Natural killer cell (primary cell): ENCODE data around the gene ROBO4. TPM values are rescaled to one million over a fixed set of nuclear protein-coding genes. Genes with fewer than 3 reads are reported as not detected.

Source experiments
- ATAC-seq, 3 donors: fragments of 150-1000 bp in 2 of 3; fragments of 200-7000 bp in 1 of 3; cut with Tn5 transposase; 1 replicate in 1 of 3; 2 replicates in 2 of 3; pipeline ENCODE4 v1.10.0; 2021; ENCODE audit warnings: mild to moderate bottlenecking in 2 of 3, moderate library complexity in 2 of 3
- DNase-seq, 2 donors: peaks; one replicate each; pipeline versions ENCODE4 v3.0.0 to v3.0.0-alpha.2; 2013 to 2021; ENCODE audit warnings: mixed read lengths in 1 of 2
- H3K27ac ChIP-seq: one replicate; pipeline ENCODE4 v1.5.1; 2013; ENCODE audit warnings: mild to moderate bottlenecking, low read length
- H3K27me3 ChIP-seq: one replicate; pipeline ENCODE4 v1.6.1; 2013; ENCODE audit warnings: low read length; ENCODE audit not compliant: control insufficient read depth, insufficient read depth
- H3K36me3 ChIP-seq: one replicate; pipeline ENCODE4 v1.6.1; 2013; ENCODE audit warnings: low read length; ENCODE audit not compliant: control insufficient read depth, insufficient read depth
- H3K4me1 ChIP-seq: one replicate; pipeline ENCODE4 v1.6.1; 2013; ENCODE audit warnings: low read length; ENCODE audit not compliant: control insufficient read depth, insufficient read depth
- H3K4me3 ChIP-seq: one replicate; pipeline ENCODE4 v1.5.1; 2013; ENCODE audit warnings: low read length
- H3K9me3 ChIP-seq: one replicate; pipeline ENCODE4 v1.6.1; 2013; ENCODE audit warnings: low read length; ENCODE audit not compliant: control insufficient read depth, insufficient read depth
- H3K27ac Mint-ChIP-seq, 2 donors: one replicate each; pipeline ENCODE4 v1.8.0; 2022; ENCODE audit warnings: mild to moderate bottlenecking in 2 of 2, mixed read lengths in 2 of 2, moderate library complexity in 1 of 2
- H3K27me3 Mint-ChIP-seq, 2 donors: one replicate each; pipeline ENCODE4 v1.8.0; 2022; ENCODE audit warnings: low read depth in 2 of 2, mixed read lengths in 2 of 2
- H3K36me3 Mint-ChIP-seq: one replicate; pipeline ENCODE4 v1.8.0; 2022; ENCODE audit warnings: mixed read lengths
- H3K4me1 Mint-ChIP-seq, 2 donors: one replicate each; pipeline ENCODE4 v1.8.0; 2022; ENCODE audit warnings: mixed read lengths in 2 of 2
- H3K4me3 Mint-ChIP-seq: one replicate; pipeline ENCODE4 v1.8.0; 2022; ENCODE audit warnings: mild to moderate bottlenecking, moderate library complexity, mixed read lengths
- H3K9me3 Mint-ChIP-seq, 2 donors: one replicate each; pipeline ENCODE4 v1.8.0; 2022; ENCODE audit warnings: mixed read lengths in 2 of 2
- WGBS: methylation state at CpG from one replicate; pipeline ENCODE4 v1.1.7; 2013; ENCODE audit warnings: missing lambda C conversion rate; ENCODE audit not compliant: insufficient coverage; 5-methylcytosine and 5-hydroxymethylcytosine counted together
- intact Hi-C: fragments of 100-400 bp; cut with micrococcal nuclease; formaldehyde crosslinking; loops from one replicate; pipeline ENCODE4 v1.14.2; 2022
- total RNA-seq, 4 donors: library from RNA; stranded (reverse); fragments of 120-200 nt in 1 of 4; gene quantifications; one replicate each; pipeline versions ENCODE4 v1.2.3 to v1.2.4, GENCODE V29; 2013 to 2022
- TF ChIP-seq, protein P1 (sequence below): fragments of 200-600 bp; IDR thresholded peaks from one replicate; pipeline ENCODE4 v1.8.0; 2022; ENCODE audit warnings: antibody characterized with exemption

The ROBO4 gene
- total RNA-seq, 3 donors from 2014 or later (not counting 1 experiment from before 2014, with no cell fraction given): not detected

DNA sequence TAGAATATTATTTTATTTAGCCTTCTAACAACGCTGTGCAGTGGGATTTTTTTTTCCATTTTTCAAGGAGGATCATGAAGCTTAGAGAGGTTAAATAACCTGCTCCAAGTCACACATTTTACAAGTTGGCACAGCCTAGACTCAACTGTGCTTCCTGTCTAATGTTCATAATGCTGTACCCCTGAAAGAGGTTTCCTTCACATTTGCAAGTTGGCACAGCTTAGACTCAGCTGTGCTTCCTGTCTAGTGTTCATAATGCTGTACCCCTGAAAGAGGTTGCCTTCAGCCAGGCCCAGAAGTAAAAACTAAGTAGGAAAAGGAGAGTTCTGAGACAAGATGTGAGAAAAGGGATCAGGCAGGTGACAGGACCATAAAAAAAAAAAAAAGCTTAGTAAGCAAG is 46.1 kb upstream of the ROBO4 start:
- no peak overlapping the region for H3K27ac ChIP-seq
- no peak for ATAC-seq
- H3K4me1 Mint-ChIP-seq: peaks cover 8 to 12% of the 10 kb centered on the region in 2 donors
- peak overlapping the region; percentile 17 to 77 for H3K27ac Mint-ChIP-seq
- no peaks in the 10 kb centered on the region for H3K27me3 Mint-ChIP-seq
- H3K9me3 Mint-ChIP-seq: peaks cover 4 to 9% of the 10 kb centered on the region in 2 donors
- peaks cover 12% of the 10 kb centered on the region for H3K36me3 Mint-ChIP-seq
- peak in 1 of 2 donors; percentile 19 for DNase-seq
- no peak overlapping the region for H3K4me3 ChIP-seq
- intact Hi-C loops: no loop called here
- H3K4me1 ChIP-seq: no peaks in the 10 kb centered on the region
- no peak overlapping the region for H3K4me3 Mint-ChIP-seq
- H3K27me3 ChIP-seq: no peaks in the 10 kb centered on the region
- no CpG with 5 or more reads among the region's 1 CpG for WGBS
- TF ChIP-seq, protein P1, sequence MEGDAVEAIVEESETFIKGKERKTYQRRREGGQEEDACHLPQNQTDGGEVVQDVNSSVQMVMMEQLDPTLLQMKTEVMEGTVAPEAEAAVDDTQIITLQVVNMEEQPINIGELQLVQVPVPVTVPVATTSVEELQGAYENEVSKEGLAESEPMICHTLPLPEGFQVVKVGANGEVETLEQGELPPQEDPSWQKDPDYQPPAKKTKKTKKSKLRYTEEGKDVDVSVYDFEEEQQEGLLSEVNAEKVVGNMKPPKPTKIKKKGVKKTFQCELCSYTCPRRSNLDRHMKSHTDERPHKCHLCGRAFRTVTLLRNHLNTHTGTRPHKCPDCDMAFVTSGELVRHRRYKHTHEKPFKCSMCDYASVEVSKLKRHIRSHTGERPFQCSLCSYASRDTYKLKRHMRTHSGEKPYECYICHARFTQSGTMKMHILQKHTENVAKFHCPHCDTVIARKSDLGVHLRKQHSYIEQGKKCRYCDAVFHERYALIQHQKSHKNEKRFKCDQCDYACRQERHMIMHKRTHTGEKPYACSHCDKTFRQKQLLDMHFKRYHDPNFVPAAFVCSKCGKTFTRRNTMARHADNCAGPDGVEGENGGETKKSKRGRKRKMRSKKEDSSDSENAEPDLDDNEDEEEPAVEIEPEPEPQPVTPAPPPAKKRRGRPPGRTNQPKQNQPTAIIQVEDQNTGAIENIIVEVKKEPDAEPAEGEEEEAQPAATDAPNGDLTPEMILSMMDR: no peak
- no peaks in the 10 kb centered on the region for H3K9me3 ChIP-seq
- no peaks in the 10 kb centered on the region for H3K36me3 ChIP-seq

DNA sequence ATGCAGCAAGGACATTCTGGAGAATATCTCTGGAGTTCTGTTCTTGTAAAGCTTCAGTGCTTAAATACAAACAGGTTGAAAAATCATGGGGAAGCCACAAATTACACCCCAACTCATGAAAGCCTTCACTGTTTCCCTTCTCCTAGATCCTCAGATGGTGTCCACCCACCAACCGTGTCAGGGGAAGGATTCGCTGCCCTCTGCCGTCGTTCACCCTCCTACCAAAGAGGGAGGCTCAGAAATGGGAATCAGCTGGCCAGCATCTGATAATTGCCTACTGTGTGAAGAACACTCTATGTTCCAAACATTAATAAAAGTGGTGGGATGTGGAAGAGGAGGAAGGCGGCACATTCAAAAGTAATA is 45.6 kb upstream of the ROBO4 start:
- no peak overlapping the region for H3K4me3 ChIP-seq
- peaks cover 7% of the 10 kb centered on the region for H3K36me3 Mint-ChIP-seq
- no peaks in the 10 kb centered on the region for H3K9me3 ChIP-seq
- intact Hi-C loops: no loop called here
- peaks cover under 1 to 5% of the 10 kb centered on the region in 2 donors for H3K9me3 Mint-ChIP-seq
- H3K27ac Mint-ChIP-seq: peak overlapping the region in 1 of 2 donors; percentile 77
- WGBS: 58% methylated on average over 2 of the region's 5 CpGs
- H3K36me3 ChIP-seq: no peaks in the 10 kb centered on the region
- H3K27me3 Mint-ChIP-seq: no peaks in the 10 kb centered on the region
- no peak overlapping the region for H3K4me3 Mint-ChIP-seq
- H3K4me1 ChIP-seq: no peaks in the 10 kb centered on the region
- DNase-seq (no peak), ATAC-seq (no peak)
- H3K27me3 ChIP-seq: no peaks in the 10 kb centered on the region
- H3K4me1 Mint-ChIP-seq: peaks cover 8 to 12% of the 10 kb centered on the region in 2 donors
- no peak overlapping the region for H3K27ac ChIP-seq
- TF ChIP-seq, protein P1: no peak

DNA sequence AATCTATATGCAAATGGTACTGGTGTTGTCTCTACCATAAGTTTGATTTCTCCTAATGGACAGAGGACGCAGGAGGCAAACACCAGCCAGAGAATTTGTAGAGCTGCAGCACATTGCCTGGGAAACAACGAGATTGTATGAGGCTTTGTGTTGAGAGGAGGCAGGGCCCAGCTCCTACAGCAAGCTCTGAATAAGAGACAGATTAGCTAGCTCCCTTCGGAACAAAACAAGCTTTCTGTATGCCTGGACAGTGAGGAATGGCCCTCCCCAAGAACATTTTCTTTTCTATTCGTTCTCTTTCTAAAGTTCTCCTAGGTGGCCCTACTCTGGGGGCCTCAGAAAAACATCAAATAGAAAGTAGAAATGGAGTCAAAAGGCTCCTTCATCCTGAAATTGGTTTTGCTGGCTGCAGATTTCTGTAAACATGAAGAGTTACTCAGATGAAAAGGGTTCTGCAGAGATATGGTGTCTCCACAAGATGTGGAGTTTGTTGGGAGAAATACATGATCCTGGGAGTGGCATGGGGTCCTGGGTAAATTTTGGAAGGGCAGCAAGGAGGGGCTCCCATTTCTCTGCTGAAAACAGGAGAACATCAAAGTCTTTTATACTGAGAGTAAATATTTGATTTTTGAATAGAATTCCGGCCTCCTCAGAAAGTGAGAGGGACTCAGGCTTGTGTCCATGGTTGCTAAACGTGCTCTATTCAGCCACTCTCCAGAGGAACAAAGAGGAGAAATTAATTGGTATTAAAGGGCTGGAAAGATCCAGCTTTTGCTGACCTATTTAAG is 45.0 kb upstream of the ROBO4 start:
- H3K4me3 ChIP-seq: no peak overlapping the region
- Mint-ChIP-seq H3K27ac (peak overlapping the region in 1 of 2 donors; percentile 77), H3K36me3 (peaks cover 1% of the 10 kb centered on the region), H3K4me3 (no peak overlapping the region), H3K9me3 (no peaks in the 10 kb centered on the region), H3K4me1 (peaks cover 8 to 12% of the 10 kb centered on the region in 2 donors), H3K27me3 (no peaks in the 10 kb centered on the region)
- 85% methylated on average over 6 of the region's 6 CpGs for whole genome bisulfite sequencing
- ATAC-seq: no peak
- H3K27me3 ChIP-seq: no peaks in the 10 kb centered on the region
- no peaks in the 10 kb centered on the region for H3K36me3 ChIP-seq
- H3K4me1 ChIP-seq: no peaks in the 10 kb centered on the region
- TF ChIP-seq, protein P1: no peak
- intact Hi-C loops: no loop called here
- no peak for DNase-seq
- H3K27ac ChIP-seq: no peak overlapping the region
- no peaks in the 10 kb centered on the region for H3K9me3 ChIP-seq
